ENCODE results near the gene ROBO2. TPM values are rescaled to one million over a fixed set of nuclear protein-coding genes. Genes with fewer than 3 reads are reported as not detected.

The ROBO2 gene
- total and polyA plus RNA-seq, 7 donors = 0.23 to 2.9 (median 0.38) TPM; not detected in 1

DNA sequence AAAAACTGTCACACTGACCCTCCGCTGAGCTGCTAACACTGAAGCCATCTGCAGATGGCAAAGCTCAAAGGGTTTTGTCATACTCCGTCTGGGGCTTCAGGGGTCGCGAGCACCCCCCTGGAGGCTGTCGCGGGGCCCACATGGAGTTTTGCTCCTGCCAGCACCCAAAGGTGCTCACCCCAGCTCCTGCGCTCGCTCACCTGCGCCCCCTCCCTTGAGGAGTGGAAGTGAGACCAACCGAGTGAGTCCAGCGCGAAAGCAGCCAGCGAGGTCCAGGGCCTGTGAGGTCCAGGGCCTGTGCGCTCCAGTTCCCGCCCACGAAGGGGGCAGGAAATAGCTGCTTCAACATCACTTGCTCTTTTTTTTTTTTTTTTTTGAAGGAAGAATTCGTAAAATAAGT, 208.5 kb downstream of the ROBO2 start:
- H3K27me3 ChIP-seq = no peaks in the 10 kb centered on the region
- H3K4me1 ChIP-seq = peaks cover 0 to 4% (median 0%) of the 10 kb centered on the region in 4 donors
- WGBS, 2 donors = 90 to 91% methylated on average over 17 of the region's 17 CpGs
- TF ChIP-seq EP300 (IDR thresholded peaks at IDR 0.05) = no peak
- no peak for TF ChIP-seq POLR2AphosphoS5 (IDR thresholded peaks at IDR 0.05)
- no peak for TF ChIP-seq POLR2A (IDR thresholded peaks at IDR 0.05)
- no peak for TF ChIP-seq CTCF (IDR thresholded peaks at IDR 0.05)
- intact Hi-C loops (cut with DNase I) = no loop called here
- no peaks in the 10 kb centered on the region for H3K9me3 ChIP-seq
- no peak for DNase-seq
- no peak overlapping the region for H3K4me3 ChIP-seq
- no peaks in the 10 kb centered on the region for H3K36me3 ChIP-seq
- H3K27ac ChIP-seq = no peak overlapping the region

DNA sequence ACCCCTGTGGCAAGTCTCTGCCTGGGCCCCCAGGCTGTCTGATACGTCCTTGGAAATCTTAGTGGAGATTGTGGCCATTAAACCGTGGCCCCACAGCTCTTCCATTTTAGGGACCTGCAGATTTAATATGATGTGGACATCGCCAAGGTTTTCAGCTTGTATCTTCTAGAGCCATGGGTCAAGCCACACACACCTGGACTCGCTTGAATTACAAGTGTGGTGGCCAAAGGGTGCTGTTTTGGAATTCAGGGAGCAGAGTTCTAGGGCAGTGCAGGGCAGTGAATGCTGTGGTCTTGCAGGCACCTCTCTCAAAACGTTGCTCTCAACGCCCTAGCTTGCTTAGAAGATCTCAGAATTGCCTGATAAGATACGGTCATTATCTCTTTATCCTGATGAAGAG, 211.2 kb downstream of the ROBO2 start:
- H3K9me3 ChIP-seq = no peaks in the 10 kb centered on the region
- peaks cover 0 to 4% (median 0%) of the 10 kb centered on the region in 4 donors for H3K4me1 ChIP-seq
- H3K4me3 ChIP-seq = no peak overlapping the region
- 69 to 84% methylated on average over 7 of the region's 7 CpGs for WGBS, 2 donors
- intact Hi-C loops (cut with DNase I) = no loop called here
- no peaks in the 10 kb centered on the region for H3K36me3 ChIP-seq
- H3K27me3 ChIP-seq = no peaks in the 10 kb centered on the region
- no peak for TF ChIP-seq CTCF (IDR thresholded peaks at IDR 0.05)
- TF ChIP-seq EP300 (IDR thresholded peaks at IDR 0.05) = no peak
- no peak for TF ChIP-seq POLR2AphosphoS5 (IDR thresholded peaks at IDR 0.05)
- TF ChIP-seq POLR2A (IDR thresholded peaks at IDR 0.05) = no peak
- no peak for DNase-seq
- no peak overlapping the region for H3K27ac ChIP-seq

- H3K36me3 ChIP-seq = no peaks in the 10 kb centered on the region
- DNase-seq = no peak
- H3K27me3 ChIP-seq = no peaks in the 10 kb centered on the region
- H3K9me3 ChIP-seq = no peaks in the 10 kb centered on the region
- no peaks in the 10 kb centered on the region for H3K4me1 ChIP-seq
- no peak overlapping the region for H3K4me3 ChIP-seq
- H3K27ac ChIP-seq = no peak overlapping the region
- WGBS, 2 donors = 63 to 73% methylated on average over 3 of the region's 3 CpGs
- intact Hi-C loops (cut with DNase I) = loop anchor here (1.0 kb wide), 1 partner anchor 217 kb away; no protein-coding TSS in a partner anchor
- TF ChIP-seq CTCF (IDR thresholded peaks at IDR 0.05) (peak in 3 of 4 experiments; percentile 55 to 73 (median 56)), POLR2A (IDR thresholded peaks at IDR 0.05) (no peak), POLR2AphosphoS5 (IDR thresholded peaks at IDR 0.05) (no peak), EP300 (IDR thresholded peaks at IDR 0.05) (no peak)
These were observed 215.3 kb downstream of the ROBO2 start for GRCh38 chr3:77254967-77255831.

DNA sequence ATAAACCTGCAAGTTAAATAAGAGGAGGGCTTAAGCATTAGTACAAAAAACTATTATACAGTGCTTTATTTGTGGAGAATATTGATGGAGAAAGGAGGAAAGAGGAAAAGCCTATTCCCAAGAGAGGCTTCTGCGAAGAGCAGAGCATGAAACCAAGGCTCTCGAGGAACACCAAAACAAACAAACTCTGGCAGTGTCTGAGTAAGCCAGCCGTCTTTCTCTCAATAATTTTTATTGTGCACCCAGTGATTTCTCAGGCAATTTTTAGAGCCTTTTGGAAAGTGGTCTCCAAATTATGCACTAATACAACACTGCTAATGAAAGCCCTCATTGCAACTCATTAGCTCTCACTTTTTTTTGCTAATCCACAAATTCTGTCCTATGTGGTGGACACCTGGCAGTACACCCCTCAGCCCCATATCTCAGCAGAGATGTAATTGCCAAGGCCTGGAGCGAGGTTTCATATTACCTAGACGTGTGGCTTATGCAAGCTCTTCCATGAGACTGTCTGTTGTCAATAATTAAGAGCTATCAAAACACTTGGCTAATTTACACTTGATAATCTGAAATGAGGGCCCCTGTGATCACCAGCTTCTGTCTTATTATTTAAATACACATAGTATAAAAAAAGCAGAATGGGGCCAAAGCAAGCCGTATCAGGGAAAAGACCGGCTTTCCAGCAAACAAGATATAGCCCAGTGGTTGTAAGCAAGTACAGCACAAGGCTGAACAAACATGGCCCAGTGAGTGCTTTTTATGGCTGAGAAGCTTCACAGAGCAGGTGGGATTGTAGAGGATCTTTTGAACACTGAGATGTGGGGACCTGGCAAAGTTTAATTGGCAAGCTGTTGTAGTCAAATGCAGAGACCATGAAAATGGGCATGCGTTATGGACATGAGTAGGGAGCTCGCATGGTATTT, 216.9 kb downstream of the ROBO2 start:
- TF ChIP-seq CTCF (IDR thresholded peaks at IDR 0.05) = no peak
- TF ChIP-seq EP300 (IDR thresholded peaks at IDR 0.05) = no peak
- no peak for TF ChIP-seq POLR2AphosphoS5 (IDR thresholded peaks at IDR 0.05)
- no peak for TF ChIP-seq POLR2A (IDR thresholded peaks at IDR 0.05)
- Histone ChIP-seq H3K36me3 (no peaks in the 10 kb centered on the region), H3K27me3 (no peaks in the 10 kb centered on the region), H3K27ac (no peak overlapping the region), H3K4me1 (no peaks in the 10 kb centered on the region), H3K4me3 (no peak overlapping the region), H3K9me3 (no peaks in the 10 kb centered on the region)
- intact Hi-C loops (cut with DNase I) = no loop called here
- DNase-seq = no peak
- WGBS, 2 donors = 50 to 66% methylated on average over 9 of the region's 9 CpGs
